Ureter (tissue), 1 donor: ENCODE measurements around the gene COL5A1. TPM values are rescaled to one million over a fixed set of nuclear protein-coding genes. Genes with fewer than 3 reads are reported as not detected.

Experiments used
- DNase-seq: peaks from one replicate; pipeline ENCODE4 v3.0.0-alpha.2; 2020; ENCODE audit warnings: low spot score
- total RNA-seq: library from RNA; stranded (reverse); gene quantifications from one replicate; pipeline ENCODE4 v1.2.4, GENCODE V29; 2023
- donor health status: DM: yes; HTN: yes; CAD: no.

Gene COL5A1
- total RNA-seq, 1 donor from 2014 or later, result 64.7 TPM

DNA sequence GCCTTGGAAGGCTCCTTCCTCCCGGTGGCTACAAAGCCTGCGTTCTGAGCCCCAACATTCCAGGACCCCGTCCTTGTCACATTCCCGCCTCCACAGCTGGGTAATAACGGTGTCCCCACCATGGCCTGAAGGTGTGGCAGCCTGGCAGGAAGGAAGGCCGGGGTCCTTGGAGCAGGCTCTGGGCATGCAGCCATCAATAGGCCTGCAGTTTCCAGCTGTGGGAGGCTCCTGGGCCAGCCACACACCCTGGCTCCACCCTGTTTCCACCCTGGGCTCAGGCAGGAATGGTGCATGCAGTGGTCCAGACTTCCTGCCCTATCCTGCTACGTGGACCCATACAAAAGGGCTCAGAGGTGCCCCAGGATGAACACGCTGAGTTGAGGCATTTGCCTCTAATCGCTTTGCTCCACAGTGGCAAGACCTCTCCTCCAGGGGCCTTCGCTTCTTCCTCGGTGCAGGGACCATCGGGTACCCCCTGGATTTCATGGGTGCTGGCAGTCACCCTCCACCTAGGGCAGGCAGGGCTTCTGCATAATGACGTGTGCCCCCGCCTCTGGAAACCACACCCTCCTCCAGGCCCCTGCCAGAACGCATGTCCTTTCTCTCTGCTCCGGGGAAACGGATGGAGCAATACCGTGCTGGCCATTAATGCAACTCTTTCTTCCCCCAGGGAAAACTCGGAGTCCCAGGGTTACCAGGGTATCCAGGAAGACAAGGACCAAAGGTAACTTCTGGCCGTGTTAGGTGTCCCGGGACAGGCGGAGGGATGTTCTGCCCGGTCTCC is 143.9 kb downstream of the COL5A1 start:
- no peak for DNase-seq

DNA sequence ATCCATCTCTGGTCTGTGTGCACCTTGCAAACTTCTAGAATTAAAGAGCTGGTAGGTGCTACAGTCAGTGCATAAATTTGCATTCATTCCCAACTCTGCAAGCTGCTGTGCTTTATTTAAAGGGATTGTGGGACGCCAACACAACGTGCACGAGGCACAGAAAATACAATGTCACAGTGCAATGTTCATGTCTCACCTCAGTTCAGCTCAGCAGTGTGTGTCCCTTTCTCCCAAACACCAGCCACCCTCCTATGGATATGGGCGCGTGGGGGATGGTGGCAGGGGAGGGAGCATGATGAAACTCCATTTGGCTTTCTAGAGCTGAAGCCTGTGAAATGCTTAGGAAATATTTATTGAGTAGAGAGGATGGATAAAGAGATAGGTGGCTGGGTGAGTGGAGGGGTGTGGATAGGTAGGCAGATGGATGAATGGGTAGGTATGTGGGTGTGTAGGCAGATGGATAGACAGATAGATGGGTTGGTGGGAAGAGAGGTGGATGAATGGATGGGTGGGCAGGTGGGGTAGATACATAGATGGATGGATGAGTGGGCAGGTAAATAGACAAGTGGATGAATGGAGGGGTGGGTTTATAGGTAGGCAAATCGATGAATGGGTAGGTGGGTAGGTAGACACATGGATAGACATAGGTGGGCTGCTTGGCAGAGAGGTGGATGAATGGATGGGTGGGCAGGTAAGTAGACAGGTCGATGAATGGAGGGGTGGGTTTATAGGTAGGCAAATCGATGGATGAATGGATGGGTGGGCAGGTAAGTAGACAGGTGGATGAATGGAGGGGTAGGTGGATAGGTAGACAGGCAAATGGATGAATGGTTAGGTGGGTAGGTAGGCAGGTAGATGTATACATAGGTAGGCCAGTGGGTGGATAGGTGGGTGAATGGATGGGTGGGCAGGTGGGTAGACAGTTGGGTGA is 146.3 kb downstream of the COL5A1 start:
- no peak for DNase-seq

DNA sequence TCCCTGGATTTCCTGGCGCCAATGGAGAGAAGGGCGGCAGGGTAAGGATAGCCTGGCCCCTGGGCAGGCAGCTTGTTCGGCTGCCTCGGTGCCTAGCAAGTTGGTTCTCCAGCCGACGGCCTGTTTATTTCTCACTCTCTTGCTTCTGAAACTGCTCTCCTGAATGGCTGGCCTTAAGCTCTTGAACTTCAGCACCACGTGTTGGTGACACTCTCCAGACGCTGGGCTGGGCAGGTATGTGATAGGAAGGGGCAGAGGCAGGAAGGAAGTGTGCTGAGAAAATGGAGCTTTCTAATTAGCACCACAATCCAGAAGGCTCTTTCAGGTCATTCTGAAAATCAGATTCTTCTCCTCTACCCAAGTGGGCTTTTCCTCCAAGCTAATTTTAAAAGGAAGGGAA is 147.6 kb downstream of the COL5A1 start:
- DNase-seq, result no peak

DNA sequence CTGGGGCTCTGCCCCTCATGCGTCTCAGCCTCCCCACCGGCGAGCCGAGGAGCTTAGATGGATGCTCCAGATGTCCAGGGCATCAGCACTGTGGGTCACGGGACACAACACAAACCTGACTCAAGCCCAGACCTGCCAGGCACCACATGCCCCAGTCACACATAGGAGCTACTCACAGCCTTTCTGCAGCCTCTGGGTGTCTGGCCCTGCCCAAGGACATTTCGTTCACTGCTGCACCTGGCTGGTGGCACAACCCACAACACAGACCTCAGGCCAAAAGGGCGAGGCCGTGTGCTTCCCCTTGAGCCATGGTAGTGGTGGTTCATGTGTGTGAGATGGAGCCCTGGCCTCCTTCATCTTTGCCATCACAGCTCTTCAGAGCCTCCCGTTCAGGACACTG is 149.4 kb downstream of the COL5A1 start:
- no peak for DNase-seq

DNA sequence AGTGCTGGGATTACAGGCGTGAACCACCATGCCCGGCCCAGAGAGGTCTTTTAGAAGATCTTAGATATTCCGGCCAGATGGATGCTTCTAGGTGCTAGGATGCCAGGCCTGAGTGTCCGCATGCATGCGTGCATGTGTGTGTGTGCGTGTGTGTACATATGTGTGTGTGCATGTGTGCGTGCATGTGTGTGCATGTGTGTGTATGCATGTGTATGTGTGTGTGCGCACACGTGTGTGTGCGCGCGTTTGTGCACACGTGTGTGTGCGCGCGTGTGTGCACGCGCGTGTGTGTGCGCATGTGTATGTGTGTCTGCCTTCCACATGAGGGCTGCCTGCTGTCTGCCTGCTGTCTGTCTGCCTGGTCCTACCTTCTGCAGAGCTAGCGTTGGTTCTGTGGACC is 151.0 kb downstream of the COL5A1 start:
- no peak for DNase-seq

DNA sequence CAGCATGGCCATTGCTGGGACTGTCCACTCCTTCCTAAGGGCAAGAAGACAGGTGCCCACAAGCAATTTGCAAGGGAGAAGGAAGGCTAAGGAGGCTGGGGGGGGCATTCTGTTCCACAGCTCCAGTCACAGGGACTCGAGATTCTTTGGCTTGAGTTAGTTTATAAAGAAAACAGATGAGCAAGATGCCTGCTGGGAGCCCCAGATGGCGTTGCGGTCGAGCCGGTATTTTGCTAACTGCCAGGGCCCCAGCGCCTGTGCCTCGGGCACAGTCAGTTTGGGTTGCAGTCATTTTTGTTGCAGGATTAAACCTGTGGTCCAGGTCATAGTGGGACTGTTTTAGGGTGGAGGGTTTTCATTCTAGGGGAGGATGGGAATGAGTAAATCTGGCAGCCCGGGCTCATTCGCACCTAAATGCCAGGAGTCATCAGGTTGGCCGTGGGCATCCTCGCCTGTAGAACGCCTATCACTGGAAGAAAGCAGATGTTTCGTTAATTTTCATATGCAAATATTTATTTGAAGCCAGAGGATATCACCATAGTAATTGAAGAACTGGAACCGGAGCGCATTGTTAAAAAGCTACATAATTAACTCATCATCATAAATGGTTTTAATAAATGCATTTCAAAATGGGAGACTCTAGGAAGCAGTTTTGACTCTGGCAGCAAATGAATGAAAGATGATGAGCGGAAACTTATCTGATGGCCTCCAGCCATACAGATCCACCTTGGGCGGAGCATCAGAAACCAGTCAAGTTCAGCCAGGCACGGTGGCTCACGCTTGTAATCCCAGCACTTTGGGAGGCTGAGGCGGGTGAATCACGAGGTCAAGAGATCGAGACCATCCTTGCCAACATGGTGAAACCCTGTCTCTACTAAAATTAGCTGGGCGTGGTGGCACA is 151.9 kb downstream of the COL5A1 start:
- no peak for DNase-seq

DNA sequence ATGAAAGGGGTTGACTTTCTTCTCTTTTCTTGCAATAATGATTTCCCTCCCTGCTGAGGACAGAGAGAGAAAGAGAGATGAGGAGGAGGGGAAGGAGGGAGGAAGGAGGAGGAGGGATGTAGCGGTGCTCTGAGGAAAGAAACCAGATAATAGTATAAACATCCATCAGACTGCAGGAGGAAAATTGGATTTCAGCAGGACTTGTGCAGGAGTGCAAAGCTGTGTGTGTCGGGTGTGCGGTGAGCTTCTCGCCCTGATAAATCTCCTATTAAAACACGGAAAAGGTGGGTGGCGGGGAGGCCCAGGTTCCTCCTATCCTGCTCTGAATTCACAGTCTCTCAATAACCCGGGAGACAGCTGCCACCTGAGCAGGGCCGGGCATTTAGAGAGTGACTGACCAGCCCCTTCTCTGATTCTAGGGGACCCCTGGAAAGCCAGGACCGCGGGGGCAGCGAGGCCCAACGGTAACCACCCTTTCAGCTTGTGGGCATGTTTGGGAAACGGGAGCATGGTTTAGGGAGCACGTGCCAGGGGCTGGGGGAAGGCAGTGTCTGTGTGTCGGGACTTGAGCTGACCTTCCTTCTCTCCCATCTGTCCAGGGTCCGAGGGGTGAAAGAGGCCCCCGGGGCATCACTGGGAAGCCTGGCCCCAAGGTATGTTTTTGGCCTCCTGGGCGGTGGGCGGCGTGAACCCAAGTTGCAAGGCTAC is 153.2 kb downstream of the COL5A1 start:
- DNase-seq, result no peak

DNA sequence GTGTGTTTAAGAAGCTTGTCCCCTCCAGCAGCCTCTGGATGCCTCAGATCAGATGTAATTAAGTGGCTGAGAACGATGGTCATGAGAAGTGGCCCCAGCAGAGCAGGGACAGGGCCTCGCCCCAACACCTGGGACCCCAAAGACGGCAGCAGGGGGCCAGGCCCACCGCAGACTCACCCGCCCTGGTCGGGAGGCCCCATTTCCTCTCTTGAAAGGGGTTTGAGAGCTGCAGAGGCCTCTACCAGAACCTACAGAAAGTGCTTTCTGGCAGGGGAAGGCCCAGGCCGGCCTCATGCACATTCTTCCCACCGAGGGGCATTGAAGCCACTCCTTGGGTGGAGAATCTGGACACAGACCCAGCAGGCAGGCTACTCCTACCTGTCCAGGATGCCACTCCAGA is 153.8 kb downstream of the COL5A1 start:
- DNase-seq, result no peak

DNA sequence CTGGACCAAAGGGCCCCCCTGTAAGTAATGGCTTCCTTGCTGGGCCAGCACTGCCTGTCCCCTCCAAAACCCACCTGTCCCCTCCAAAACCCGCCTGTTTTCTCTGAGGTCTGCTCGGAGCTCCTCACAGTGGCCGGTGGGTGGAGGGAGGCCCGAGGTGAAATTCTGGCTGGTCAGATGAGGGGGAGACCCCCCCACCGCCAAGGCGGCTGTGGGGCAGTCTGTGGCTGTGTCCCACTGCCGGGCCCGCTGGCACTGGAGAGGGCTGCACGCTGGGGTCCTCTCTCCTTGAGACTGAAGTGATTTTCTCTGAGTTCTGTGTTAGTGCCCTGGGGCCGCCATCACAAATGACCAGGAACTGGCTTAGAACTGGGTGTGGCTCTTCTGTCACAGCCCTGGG is 155.3 kb downstream of the COL5A1 start:
- DNase-seq, result no peak

DNA sequence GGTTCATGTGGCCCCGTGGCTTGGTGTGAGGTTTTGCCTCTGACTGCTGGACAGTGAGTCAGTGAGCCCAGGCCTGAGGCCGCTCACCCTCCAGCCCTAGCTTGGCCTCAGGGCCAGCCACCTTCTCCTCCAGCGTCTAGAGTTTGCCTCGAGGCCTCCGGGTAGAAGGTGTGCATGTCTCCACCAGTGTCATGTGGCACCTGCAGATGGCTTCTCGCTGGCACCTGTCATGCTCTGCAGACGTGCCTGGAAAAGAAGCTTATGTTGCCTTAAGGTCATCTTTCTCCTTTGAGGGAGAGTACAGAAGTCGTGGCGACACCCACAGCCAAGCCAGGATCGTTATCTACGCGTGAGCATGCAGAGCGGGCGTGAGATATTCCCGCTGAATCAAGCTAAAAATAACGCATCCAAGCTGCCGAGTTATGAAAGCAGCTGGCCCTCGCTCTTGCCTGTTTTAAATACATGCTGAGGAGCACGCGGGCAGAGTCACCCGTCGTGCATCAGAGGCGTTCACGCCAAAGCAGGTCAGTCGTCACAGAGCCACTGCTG is 159.3 kb downstream of the COL5A1 start:
- DNase-seq, result peak; percentile 64

DNA sequence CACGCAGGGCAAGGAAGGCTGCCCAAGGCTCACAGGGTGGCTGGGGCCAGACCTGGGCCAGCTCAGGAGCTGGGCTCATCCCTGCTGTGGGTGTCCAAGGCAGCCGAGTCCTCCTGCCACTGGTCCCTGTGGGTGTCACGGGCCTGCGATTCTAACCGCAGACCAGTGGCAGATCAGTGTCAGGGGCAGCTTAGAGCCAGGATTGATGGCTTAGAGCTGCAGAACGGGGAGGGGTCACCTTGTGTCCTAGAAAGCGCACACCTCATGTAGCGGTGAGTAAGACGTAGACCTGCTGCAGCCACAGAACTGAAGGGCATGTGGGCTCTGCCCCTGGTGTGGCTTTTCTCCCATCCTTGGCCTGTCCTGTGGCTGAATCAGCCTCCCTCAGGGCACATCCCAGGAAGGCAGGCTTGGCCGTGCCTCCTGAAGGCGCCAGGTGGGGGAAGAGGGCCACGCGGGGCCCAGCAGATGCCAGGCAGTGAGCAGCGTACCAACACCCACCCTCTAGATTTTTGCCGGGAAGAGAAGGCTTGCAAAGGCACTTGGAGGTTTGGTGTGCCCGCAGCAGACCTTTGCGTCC is 160.7 kb downstream of the COL5A1 start:
- DNase-seq, result no peak

DNA sequence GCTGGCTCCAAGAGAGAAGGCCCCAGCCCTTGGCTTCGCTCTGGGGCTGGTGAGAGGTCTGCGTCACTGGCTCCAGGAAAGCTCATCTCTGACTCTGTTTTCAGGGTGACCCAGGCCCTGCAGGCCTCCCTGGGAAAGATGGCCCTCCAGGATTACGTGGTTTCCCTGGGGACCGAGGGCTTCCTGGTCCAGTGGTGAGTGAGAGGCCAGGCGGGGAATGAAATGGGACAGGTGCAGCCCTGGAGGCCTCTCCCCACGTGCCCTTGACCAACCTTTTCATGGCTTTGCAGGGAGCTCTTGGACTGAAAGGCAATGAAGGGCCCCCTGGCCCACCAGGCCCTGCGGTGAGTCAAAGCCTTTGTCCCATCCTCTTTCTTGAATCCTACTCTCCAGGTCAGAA is 163.3 kb downstream of the COL5A1 start:
- DNase-seq, result no peak

DNA sequence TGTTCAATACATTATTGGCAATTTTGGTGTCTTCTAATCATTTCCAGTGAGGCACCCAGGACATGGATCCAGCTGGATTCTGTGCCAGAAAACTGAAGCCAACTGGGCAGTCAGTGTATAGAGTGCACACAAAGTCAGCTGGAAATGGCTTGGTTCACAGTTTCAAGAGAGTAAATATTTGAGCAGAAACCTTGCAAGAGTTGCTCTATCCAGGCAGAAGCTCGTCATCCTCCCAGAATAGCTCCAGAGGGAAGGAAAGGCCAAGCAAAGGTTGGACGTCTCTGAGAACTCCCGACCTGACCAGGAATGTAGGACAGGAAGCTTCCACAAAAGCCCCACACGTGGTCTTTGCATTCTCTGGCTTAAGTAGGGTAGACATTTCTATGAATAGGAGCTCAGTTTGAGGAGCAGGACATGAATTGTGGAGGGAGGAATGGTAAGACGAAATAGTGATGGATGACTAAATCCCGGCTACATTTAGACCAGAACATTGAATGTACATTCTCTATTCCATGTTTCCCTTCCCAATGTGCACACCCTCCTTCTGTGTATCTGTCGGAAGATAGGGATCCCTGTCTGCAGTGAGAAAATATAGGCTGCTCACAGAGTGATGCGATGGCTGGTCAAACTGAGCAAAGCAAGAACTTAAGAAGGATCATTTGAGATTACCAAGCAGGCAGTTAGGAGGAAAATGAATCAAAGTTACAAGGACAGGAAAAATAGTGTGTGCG is 166.3 kb downstream of the COL5A1 start:
- DNase-seq, result no peak

DNA sequence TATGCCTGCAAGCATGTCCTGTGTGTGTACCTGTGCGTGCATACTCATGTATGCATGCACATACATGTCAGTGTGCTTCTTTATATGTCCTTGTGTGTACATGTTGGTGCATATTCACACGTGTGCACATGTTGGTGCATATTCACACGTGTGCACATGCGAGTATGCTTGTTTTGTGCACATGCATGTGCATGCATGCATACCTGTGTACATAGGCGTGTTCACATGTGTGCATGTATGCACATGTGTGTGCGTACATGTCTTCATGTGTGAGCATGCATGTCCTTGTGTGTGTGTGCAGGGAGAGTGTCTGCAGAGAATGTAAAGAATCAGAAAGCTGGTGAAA is 166.8 kb downstream of the COL5A1 start:
- DNase-seq, result no peak

DNA sequence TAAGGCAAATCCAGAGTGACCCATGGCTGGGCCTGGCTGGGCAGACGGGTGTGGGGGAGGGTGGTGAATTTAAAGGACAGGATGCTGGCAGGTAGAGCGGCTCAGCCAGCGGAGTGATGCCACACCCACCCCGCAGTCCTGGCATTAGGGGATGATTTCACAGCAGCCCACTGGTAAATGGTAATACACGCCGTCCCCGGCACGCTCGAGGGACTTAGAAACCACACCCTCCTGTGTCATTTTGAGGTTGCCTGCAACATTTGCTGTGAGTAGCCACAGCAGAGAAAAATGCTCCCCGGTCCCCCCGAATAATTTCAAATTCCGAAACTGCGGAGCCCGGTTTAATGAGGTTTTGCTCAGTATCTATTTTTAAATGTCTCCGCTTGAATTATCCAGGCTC is 167.7 kb downstream of the COL5A1 start:
- no peak for DNase-seq

DNA sequence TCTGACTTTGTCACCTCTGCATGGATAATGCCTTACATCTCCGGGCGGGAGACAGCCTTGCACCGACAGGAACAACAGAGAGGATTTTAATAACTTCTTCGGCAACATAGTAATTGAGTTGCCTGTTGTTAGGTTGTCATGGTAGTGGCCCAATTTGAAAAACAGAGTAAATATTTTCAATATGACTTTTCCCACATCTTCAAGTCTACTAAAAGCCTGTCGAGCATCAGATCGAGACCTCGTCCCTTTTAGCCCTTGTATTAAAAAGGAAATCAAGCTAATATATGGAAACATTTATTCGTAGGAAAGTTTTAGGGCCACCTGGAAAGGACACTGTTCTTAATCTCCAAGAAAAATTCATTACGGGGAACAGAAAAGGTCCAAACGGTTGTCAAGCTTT is 168.2 kb downstream of the COL5A1 start:
- DNase-seq, result no peak

DNA sequence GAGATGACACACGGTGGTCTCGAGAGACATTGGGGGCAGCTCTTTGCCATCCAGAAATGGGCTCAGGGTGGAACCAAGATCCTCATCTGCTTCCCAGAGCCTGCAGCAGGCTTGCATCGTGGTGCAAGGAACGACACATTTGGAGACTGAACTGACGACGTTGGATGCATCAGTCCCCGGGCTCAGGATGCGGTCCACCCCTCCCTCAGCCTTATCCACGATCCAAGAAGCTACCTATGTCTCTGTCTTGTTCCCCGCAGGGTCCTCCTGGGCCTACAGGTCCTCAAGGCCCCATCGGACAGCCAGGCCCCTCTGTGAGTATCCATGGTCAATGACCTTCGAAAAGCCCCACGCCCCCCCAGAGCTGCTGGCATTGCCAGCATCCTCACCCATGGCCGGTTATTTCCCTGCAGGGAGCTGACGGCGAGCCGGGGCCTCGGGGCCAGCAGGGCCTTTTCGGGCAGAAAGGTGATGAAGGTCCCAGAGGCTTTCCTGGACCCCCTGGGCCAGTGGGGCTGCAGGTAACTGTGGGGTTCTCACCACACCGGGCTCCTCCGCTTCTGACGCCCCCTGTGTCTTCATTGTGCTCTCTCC is 169.6 kb downstream of the COL5A1 start:
- no peak for DNase-seq

DNA sequence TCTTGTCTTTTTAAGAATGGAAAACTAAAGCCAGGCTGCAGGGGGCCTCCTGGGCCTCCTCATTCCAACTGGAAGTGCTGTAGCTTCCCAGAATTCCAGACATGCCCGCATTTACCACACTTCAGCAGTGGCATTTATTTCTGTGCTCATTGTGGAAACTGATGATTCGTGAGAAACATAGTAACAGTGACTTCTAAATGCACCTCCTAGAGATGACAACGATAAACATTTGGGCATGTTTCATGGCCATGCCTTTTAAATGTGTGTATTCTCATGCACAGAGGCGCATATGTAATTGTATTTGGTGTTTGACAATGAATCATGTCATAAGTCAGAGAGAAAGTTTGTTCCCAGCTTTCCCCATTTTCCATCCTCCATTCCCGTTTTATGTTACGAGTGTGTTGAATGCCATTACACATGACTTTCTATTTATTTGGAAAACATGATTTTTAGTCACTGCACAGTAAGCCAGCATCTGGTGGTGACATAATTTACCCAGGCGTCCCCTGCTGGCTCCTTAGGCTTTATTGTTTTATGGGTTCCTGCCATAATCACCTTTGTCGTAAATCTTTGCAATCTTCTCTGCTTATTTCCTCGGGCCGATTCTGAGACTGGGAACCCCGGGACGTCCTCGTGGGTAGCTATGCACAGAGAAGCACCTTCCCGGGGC is 170.2 kb downstream of the COL5A1 start:
- DNase-seq, result no peak

DNA sequence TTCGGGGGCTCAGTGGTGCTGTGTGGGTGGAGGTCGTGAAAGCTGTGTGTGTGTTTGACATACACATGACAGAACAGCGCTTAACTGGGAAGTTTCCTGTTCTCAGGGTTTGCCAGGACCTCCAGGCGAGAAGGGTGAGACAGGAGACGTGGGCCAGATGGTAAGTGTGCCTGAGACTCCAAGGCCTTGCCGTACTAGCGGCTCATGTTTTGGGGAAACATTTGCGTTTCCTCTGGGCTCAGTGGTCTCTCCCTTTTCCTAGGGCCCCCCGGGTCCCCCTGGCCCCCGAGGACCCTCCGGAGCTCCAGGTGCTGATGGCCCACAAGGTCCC is 170.7 kb downstream of the COL5A1 start:
- DNase-seq, result no peak
